HepG2 (cell line): Measurements from ENCODE around the gene DHX16. TPM values are rescaled to one million over a fixed set of nuclear protein-coding genes. Genes with fewer than 3 reads are reported as not detected.

Experiments used
- ATF1 ChIP-seq: IDR thresholded peaks from 2 replicates; pipeline ENCODE4 v1.6.1; 2016; ENCODE audit warnings: mild to moderate bottlenecking, control low read depth
- ATF3 ChIP-seq: sonication (generic); formaldehyde crosslinking; IDR thresholded peaks from 2 replicates; pipeline ENCODE4 v1.4.0; 2020; ENCODE audit warnings: missing genetic modification reagents
- DBP ChIP-seq: sonication (generic); formaldehyde crosslinking; IDR thresholded peaks from 2 replicates; pipeline ENCODE4 v1.4.0; 2020; ENCODE audit warnings: missing genetic modification reagents; ENCODE audit errors: not compliant biosample characterization
- FOXA1 ChIP-seq, 2 experiments: fragments of 450-650 bp in 1 of 2; sonication (generic) in 1 of 2; formaldehyde crosslinking in 1 of 2; IDR thresholded peaks; 2 replicates each; pipeline versions ENCODE4 v1.4.0 to v1.6.1; 2016 to 2020; ENCODE audit warnings: missing genetic modification reagents in 1 of 2
- MAFF ChIP-seq: IDR thresholded peaks from 2 replicates; pipeline ENCODE4 v1.6.1; 2011; ENCODE audit warnings: low read depth, low read length, improper control_type of control experiment
- MIER3 ChIP-seq: IDR thresholded peaks from 2 replicates; pipeline ENCODE4 v1.6.1; 2016; ENCODE audit warnings: missing compliant biosample characterization, borderline replicate concordance
- MXI1 ChIP-seq: IDR thresholded peaks from 3 replicates; pipeline ENCODE4 v1.6.1; 2012; ENCODE audit warnings: low read depth, low read length, inconsistent platforms, borderline replicate concordance
- MYNN ChIP-seq: sonication (generic); formaldehyde crosslinking; IDR thresholded peaks from 2 replicates; pipeline ENCODE4 v1.4.0; 2020; ENCODE audit warnings: mild to moderate bottlenecking, low read depth, missing genetic modification reagents
- NFATC3 ChIP-seq: sonication (generic); formaldehyde crosslinking; IDR thresholded peaks from 2 replicates; pipeline ENCODE4 v1.5.1; 2020; ENCODE audit warnings: mild to moderate bottlenecking, missing genetic modification reagents
- NR2C2 ChIP-seq: sonication (generic); formaldehyde crosslinking; IDR thresholded peaks from 2 replicates; pipeline ENCODE4 v1.4.0; 2020; ENCODE audit warnings: missing genetic modification reagents, mild to moderate bottlenecking, moderate library complexity, borderline replicate concordance
- SMAD9 ChIP-seq: sonication (generic); formaldehyde crosslinking; IDR thresholded peaks from 2 replicates; pipeline ENCODE4 v1.5.1; 2020; ENCODE audit warnings: mild to moderate bottlenecking, missing genetic modification reagents
- SNRNP70 ChIP-seq: fragments of 200-400 bp; formaldehyde crosslinking; IDR thresholded peaks from 2 replicates; pipeline ENCODE4 v1.6.1; 2017; ENCODE audit warnings: mild to moderate bottlenecking, low read depth, low read length, moderate library complexity
- TAF15 ChIP-seq: fragments of 200-400 bp; formaldehyde crosslinking; IDR thresholded peaks from one replicate; pipeline ENCODE4 v1.6.1; 2018; ENCODE audit warnings: mild to moderate bottlenecking, low read depth, low read length; ENCODE audit not compliant: poor library complexity, severe bottlenecking
- ZBTB21 ChIP-seq: sonication (generic); formaldehyde crosslinking; IDR thresholded peaks from 2 replicates; pipeline ENCODE4 v1.4.0; 2020; ENCODE audit warnings: missing genetic modification reagents
- ZNF484 ChIP-seq: sonication (generic); formaldehyde crosslinking; IDR thresholded peaks from 2 replicates; pipeline ENCODE4 v1.5.1; 2020; ENCODE audit warnings: mild to moderate bottlenecking, low read depth, missing genetic modification reagents, borderline replicate concordance
- ZNF546 ChIP-seq: sonication (generic); formaldehyde crosslinking; conservative IDR thresholded peaks from 2 replicates; pipeline ENCODE4 v1.8.1; 2023; ENCODE audit warnings: mild to moderate bottlenecking, missing genetic modification reagents
- ZNF644 ChIP-seq: IDR thresholded peaks from 2 replicates; pipeline ENCODE4 v1.6.1; 2016; ENCODE audit warnings: low read depth
- ZNF710 ChIP-seq: sonication (generic); formaldehyde crosslinking; IDR thresholded peaks from 2 replicates; pipeline ENCODE4 v1.5.0; 2020; ENCODE audit warnings: mild to moderate bottlenecking, missing genetic modification reagents, borderline replicate concordance
- ZNF747 ChIP-seq: sonication (generic); formaldehyde crosslinking; IDR thresholded peaks from 2 replicates; pipeline ENCODE4 v1.8.1; 2023; ENCODE audit warnings: missing genetic modification reagents, mild to moderate bottlenecking, borderline replicate concordance
- ZSCAN29 ChIP-seq: sonication (generic); formaldehyde crosslinking; conservative IDR thresholded peaks from 2 replicates; pipeline ENCODE4 v1.4.0; 2020; ENCODE audit warnings: mild to moderate bottlenecking, missing genetic modification reagents
- polyA plus RNA-seq, 8 experiments: library from polyadenylated mRNA; depleted of rRNA in 3 of 8; stranded (reverse) in 7 of 8; unstranded in 1 of 8; fragments of >200 nt; fragmentation: Illumina TruSeq in 4 of 8; extraction: Trizol in 4 of 8; gene quantifications; 2 replicates each; pipeline versions ENCODE4 v1.2.1 to v1.2.3, GENCODE V29; 2011 to 2016; ENCODE audit warnings: low read depth in 4 of 8, missing spikeins in 1 of 8, mixed read lengths in 1 of 8; ENCODE audit not compliant: insufficient read depth in 1 of 8
- total RNA-seq, 5 experiments: library from RNA; depleted of rRNA; stranded (reverse); fragments of >200 nt; fragmentation: Illumina TruSeq; extraction: Trizol; gene quantifications; 2 replicates each; pipeline ENCODE4 v1.2.3, GENCODE V29; 2016; ENCODE audit warnings: low read depth in 1 of 5
- TF ChIP-seq, protein P1 (sequence below): sonication (generic); formaldehyde crosslinking; IDR thresholded peaks from 2 replicates; pipeline ENCODE4 v1.5.0; 2020; ENCODE audit warnings: missing genetic modification reagents, mild to moderate bottlenecking, borderline replicate concordance
- TF ChIP-seq, protein P2 (sequence below): sonication (generic); formaldehyde crosslinking; conservative IDR thresholded peaks from 2 replicates; pipeline ENCODE4 v1.8.1; 2023; ENCODE audit warnings: missing genetic modification reagents

Gene DHX16
- total and polyA plus RNA-seq, 2 of the 13 experiments (the other 11 are each of a cell fraction or from before 2014, with no cell fraction given): 57.0 to 58.5 TPM

DNA sequence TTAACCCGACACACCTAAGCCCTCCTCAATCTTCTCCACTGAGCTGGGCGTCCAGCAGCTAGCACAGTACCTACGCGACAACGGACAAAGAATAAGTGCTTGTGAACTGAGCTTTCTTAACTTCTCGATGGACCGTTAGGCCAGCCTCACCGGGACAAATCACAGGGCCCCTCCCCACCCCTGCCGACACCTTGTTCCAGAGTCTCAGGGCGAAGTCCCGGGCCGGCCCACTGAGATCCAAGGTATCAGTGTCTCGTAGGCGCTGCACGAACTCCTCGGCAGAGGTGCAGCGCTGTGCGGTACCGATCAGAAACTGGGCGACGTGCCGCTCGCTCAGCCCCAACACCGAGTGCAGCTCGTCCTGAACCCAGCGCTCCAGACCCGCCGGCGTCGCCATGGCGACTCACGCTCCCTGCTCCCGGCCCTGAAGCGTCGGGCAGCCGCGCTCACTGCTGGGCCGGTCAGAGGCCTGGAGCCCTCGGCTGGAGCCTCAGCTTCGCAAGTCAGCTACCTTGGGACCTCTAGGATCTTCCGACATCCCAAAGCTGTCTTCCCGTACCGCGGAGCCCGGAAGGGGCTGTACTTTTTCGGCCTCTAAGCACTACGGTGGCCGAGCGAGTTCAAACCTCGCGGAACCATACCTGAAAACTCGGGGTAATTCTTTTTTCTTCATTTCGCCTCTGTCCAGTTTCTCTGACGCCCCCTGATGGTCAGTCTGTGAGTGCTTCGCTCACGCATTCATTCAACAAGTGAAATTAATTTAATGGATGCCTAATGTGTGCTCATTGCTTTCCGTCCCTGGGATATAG is at the start of gene DHX16 (continued):
- no peak for TF ChIP-seq ZNF484 (CRISPR knock-in tag)
- TF ChIP-seq SNRNP70: no peak
- peak; percentile 82 for TF ChIP-seq NR2C2 (CRISPR knock-in tag)
- 0 out of 2 replicates have a peak, but pooled peaks have one; percentile 70 for TF ChIP-seq ZNF546 (CRISPR knock-in tag)
- peak; percentile 87; the same call in 1 of the 2 replicates for TF ChIP-seq NFATC3
- TF ChIP-seq ZNF747 (CRISPR knock-in tag): peak; percentile 80; the same call in 1 of the 2 replicates
- no peak for TF ChIP-seq ATF3 (CRISPR knock-in tag)
- TF ChIP-seq ATF1: peak; percentile 72
- TF ChIP-seq MYNN (CRISPR knock-in tag): no peak; the same call in 1 of the 2 replicates
- TF ChIP-seq MAFF: peak; percentile 33; the same call in 1 of the 2 replicates
- TF ChIP-seq ZSCAN29: peak; percentile 87
- peak; percentile 72; the same call in 1 of the 2 replicates for TF ChIP-seq ZNF710 (CRISPR knock-in tag)
- no peak for TF ChIP-seq ZNF644 (CRISPR knock-in tag)
- TF ChIP-seq SMAD9 (CRISPR knock-in tag): no peak
- peak; percentile 92; the same call in 2 of the 3 replicates for TF ChIP-seq MXI1
- 0 out of 2 replicates have a peak, but pooled peaks have one; percentile 21 for TF ChIP-seq ZBTB21 (CRISPR knock-in tag)
- peak; percentile 60; the same call in 1 of the 2 replicates for TF ChIP-seq MIER3 (CRISPR knock-in tag)
- TF ChIP-seq, protein P1, sequence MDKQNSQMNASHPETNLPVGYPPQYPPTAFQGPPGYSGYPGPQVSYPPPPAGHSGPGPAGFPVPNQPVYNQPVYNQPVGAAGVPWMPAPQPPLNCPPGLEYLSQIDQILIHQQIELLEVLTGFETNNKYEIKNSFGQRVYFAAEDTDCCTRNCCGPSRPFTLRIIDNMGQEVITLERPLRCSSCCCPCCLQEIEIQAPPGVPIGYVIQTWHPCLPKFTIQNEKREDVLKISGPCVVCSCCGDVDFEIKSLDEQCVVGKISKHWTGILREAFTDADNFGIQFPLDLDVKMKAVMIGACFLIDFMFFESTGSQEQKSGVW (CRISPR knock-in tag): no peak
- no peak for TF ChIP-seq TAF15
- TF ChIP-seq, protein P2, sequence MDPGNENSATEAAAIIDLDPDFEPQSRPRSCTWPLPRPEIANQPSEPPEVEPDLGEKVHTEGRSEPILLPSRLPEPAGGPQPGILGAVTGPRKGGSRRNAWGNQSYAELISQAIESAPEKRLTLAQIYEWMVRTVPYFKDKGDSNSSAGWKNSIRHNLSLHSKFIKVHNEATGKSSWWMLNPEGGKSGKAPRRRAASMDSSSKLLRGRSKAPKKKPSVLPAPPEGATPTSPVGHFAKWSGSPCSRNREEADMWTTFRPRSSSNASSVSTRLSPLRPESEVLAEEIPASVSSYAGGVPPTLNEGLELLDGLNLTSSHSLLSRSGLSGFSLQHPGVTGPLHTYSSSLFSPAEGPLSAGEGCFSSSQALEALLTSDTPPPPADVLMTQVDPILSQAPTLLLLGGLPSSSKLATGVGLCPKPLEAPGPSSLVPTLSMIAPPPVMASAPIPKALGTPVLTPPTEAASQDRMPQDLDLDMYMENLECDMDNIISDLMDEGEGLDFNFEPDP: no peak
- TF ChIP-seq FOXA1 (IDR thresholded peaks at IDR 0.05): no peak
- TF ChIP-seq FOXA1 (CRISPR knock-in tag; IDR thresholded peaks at IDR 0.05): peak; percentile 28; the same call in 1 of the 2 replicates
- no peak for TF ChIP-seq DBP (CRISPR knock-in tag)
